Loucy (cell line): ENCODE results near the gene YES1.
"Not testable (repeated sequence)": the region's sequence is repeated elsewhere in the genome, so short reads cannot be mapped to it uniquely, and the experiment has no call there.

ENCODE experiments used
- H2AFZ ChIP-seq: fragments of 200-600 bp; sonication (generic); 2 replicates; pipeline ENCODE4 v1.6.0; 2016; ENCODE audit warnings: antibody characterized with exemption, mild to moderate bottlenecking, low read length, moderate library complexity
- H3F3A ChIP-seq: fragments of 200-600 bp; 2 replicates; pipeline ENCODE4 v1.6.0; 2016; ENCODE audit warnings: antibody characterized with exemption, low read depth, mild to moderate bottlenecking
- H3K27me3 ChIP-seq: fragments of 200-600 bp; sonication (generic); 2 replicates; pipeline ENCODE4 v1.6.1; 2014; ENCODE audit warnings: low read length, mild to moderate bottlenecking; ENCODE audit not compliant: insufficient read depth, poor library complexity, severe bottlenecking
- H3K36me3 ChIP-seq: fragments of 200-600 bp; sonication (generic); 2 replicates; pipeline ENCODE4 v1.6.1; 2016; ENCODE audit warnings: low read length; ENCODE audit not compliant: insufficient read depth
- H3K4me1 ChIP-seq: fragments of 200-600 bp; sonication (generic); 2 replicates; pipeline ENCODE4 v1.5.1; 2014; ENCODE audit warnings: low read length, mild to moderate bottlenecking; ENCODE audit not compliant: insufficient read depth, poor library complexity, severe bottlenecking
- H3K4me2 ChIP-seq: fragments of 200-600 bp; sonication (generic); 2 replicates; pipeline ENCODE4 v1.6.0; 2014; ENCODE audit warnings: antibody characterized with exemption, low read length, low read depth, mild to moderate bottlenecking; ENCODE audit not compliant: poor library complexity, severe bottlenecking
- H3K4me3 ChIP-seq: fragments of 200-600 bp; sonication (generic); 2 replicates; pipeline ENCODE4 v1.5.1; 2014; ENCODE audit warnings: low read length, mild to moderate bottlenecking, mixed read lengths; ENCODE audit not compliant: poor library complexity, severe bottlenecking
- H3K79me2 ChIP-seq: fragments of 200-600 bp; sonication (generic); 2 replicates; pipeline ENCODE4 v1.6.1; 2014; ENCODE audit warnings: low read length; ENCODE audit not compliant: insufficient read depth
- H3K9ac ChIP-seq: fragments of 200-600 bp; sonication (generic); 2 replicates; pipeline ENCODE4 v1.6.0; 2014; ENCODE audit warnings: mild to moderate bottlenecking, low read depth, low read length, moderate library complexity; ENCODE audit not compliant: poor library complexity, severe bottlenecking
- H3K9me2 ChIP-seq: fragments of 200-600 bp; sonication (generic); replicated peaks from 2 replicates; pipeline ENCODE4 v1.6.1; 2016; ENCODE audit warnings: low read depth, low read length, mixed read lengths
- H3K9me3 ChIP-seq: fragments of 200-600 bp; sonication (generic); 2 replicates; pipeline ENCODE4 v1.6.1; 2014; ENCODE audit warnings: mild to moderate bottlenecking, antibody characterized with exemption, low read length, low read depth; ENCODE audit not compliant: insufficient read depth
- H4K20me1 ChIP-seq: fragments of 200-600 bp; sonication (generic); 2 replicates; pipeline ENCODE4 v1.6.0; 2014; ENCODE audit warnings: antibody characterized with exemption, low read length, mild to moderate bottlenecking; ENCODE audit not compliant: insufficient read depth, poor library complexity, severe bottlenecking
- CTCF ChIP-seq: fragments of 200-600 bp; sonication (generic); conservative IDR thresholded peaks from 2 replicates; pipeline ENCODE4 v1.5.1; 2014; ENCODE audit warnings: mild to moderate bottlenecking, antibody characterized with exemption, low read length
- EZH2phosphoT487 ChIP-seq: fragments of 200-600 bp; IDR thresholded peaks from 2 replicates; pipeline ENCODE4 v1.6.1; 2018; ENCODE audit warnings: antibody characterized with exemption, mild to moderate bottlenecking, moderate library complexity, borderline replicate concordance

Gene YES1

GRCh38 chr18:778194-778927, 33.7 kb downstream of the YES1 start:
- Histone ChIP-seq H3K79me2 (peaks cover 5% of the 10 kb centered on the region; the same call in 1 of the 2 replicates), H3K9me3 (no peaks in the 10 kb centered on the region), H2AFZ (no peak overlapping the region), H3K36me3 (no peaks in the 10 kb centered on the region), H3K9me2 (no peaks in the 10 kb centered on the region), H3K4me2 (no peak overlapping the region), H3K4me3 (no peak overlapping the region), H3K9ac (no peak overlapping the region), H4K20me1 (no peaks in the 10 kb centered on the region), H3K4me1 (peaks cover 4% of the 10 kb centered on the region), H3F3A (no peaks in the 10 kb centered on the region), H3K27me3 (no peaks in the 10 kb centered on the region)
- TF ChIP-seq CTCF (no peak), EZH2phosphoT487 (no peak)

- Histone ChIP-seq H3K4me3 (no peak overlapping the region), H3K9me2 (no peaks in the 10 kb centered on the region), H3K36me3 (no peaks in the 10 kb centered on the region), H3K9me3 (no peaks in the 10 kb centered on the region), H2AFZ (no peak overlapping the region), H3F3A (no peaks in the 10 kb centered on the region), H3K9ac (no peak overlapping the region), H4K20me1 (no peaks in the 10 kb centered on the region), H3K4me2 (no peak overlapping the region), H3K79me2 (peaks cover 3% of the 10 kb centered on the region; the same call in 1 of the 2 replicates), H3K4me1 (peaks cover 4% of the 10 kb centered on the region), H3K27me3 (no peaks in the 10 kb centered on the region)
- no peak for TF ChIP-seq CTCF
- TF ChIP-seq EZH2phosphoT487: no peak
These were observed 35.0 kb downstream of the YES1 start for GRCh38 chr18:777021-777420.

- not testable (repeated sequence) for H3K4me3 ChIP-seq, H3F3A ChIP-seq, H3K9ac ChIP-seq, H3K4me1 ChIP-seq, H3K4me2 ChIP-seq, H3K9me3 ChIP-seq, H3K79me2 ChIP-seq, H4K20me1 ChIP-seq, H3K36me3 ChIP-seq, H3K9me2 ChIP-seq, H3K27me3 ChIP-seq, H2AFZ ChIP-seq
These were observed 36.0 kb downstream of the YES1 start for GRCh38 chr18:776044-776443.

- no peaks in the 10 kb centered on the region for H3K9me2 ChIP-seq
- no peaks in the 10 kb centered on the region for H4K20me1 ChIP-seq
- H3K27me3 ChIP-seq: no peaks in the 10 kb centered on the region
- no peak overlapping the region for H3K9ac ChIP-seq
- H2AFZ ChIP-seq: no peak overlapping the region
- no peak overlapping the region for H3K4me2 ChIP-seq
- no peak overlapping the region for H3K4me3 ChIP-seq
- no peak for TF ChIP-seq CTCF
- no peak for TF ChIP-seq EZH2phosphoT487
- no peaks in the 10 kb centered on the region for H3F3A ChIP-seq
- H3K36me3 ChIP-seq: no peaks in the 10 kb centered on the region
- no peaks in the 10 kb centered on the region for H3K9me3 ChIP-seq
- no peaks in the 10 kb centered on the region; the same call in 1 of the 2 replicates for H3K79me2 ChIP-seq
- H3K4me1 ChIP-seq: peaks cover 4% of the 10 kb centered on the region
These were observed 37.2 kb downstream of the YES1 start for GRCh38 chr18:774811-775210.
